GM08714 (cell line): ENCODE measurements around the gene CHST15.

Source experiments
- H3K4me3 ChIP-seq: fragments of 200-500 bp; sonication (Bioruptor generic); 2 replicates; pipeline ENCODE4 v1.5.1; 2014; ENCODE audit warnings: mild to moderate bottlenecking, low read length, inconsistent platforms
- ZNF274 ChIP-seq: IDR thresholded peaks from 2 replicates; pipeline ENCODE4 v1.6.1; 2012; ENCODE audit warnings: mild to moderate bottlenecking, low read depth, low read length

The CHST15 gene

GRCh38 chr10:124072106-124072505 lies 21.3 kb downstream of the CHST15 start:
- TF ChIP-seq ZNF274, result no peak
- H3K4me3 ChIP-seq, result no peak overlapping the region

DNA sequence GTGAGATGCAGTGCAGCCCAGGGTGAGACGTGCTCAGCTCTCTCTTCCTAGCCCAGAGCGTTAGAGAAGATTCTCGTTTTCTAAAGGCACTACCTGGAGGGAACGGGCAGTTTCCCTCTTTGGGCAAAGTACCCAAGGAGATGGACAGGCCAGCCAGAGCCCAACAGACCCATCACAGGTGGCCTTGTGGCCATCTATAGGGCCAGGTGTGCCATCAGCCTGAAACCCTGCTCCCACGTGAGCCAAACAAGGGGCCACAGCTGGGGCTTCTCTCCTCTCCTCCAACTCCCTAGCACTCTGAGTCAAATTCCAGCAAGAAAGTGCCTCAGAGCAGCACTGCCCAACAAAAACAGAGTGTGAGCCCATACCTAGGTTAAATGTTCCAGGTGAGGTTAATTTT lies 22.3 kb downstream of the CHST15 start:
- no peak overlapping the region for H3K4me3 ChIP-seq
- no peak for TF ChIP-seq ZNF274

DNA sequence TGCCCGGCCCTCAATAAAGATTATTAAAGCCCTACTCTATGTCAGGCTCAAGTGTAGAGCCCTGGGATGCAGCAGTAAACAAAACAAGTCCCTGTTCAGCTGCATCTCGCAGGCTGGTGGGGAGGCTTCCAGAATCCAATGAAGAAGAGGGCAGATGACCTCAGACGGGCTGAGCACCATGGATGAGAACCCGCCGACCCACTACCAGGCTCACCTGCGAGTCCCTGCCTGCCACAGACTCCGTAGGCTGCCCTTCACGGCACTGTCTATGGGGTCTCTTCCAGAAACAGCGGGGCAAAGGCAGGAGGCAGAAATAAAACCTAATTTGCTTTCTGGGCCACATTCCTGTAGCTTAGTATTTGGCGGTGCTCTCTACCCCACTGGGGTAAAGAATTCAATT lies 22.7 kb downstream of the CHST15 start:
- no peak for TF ChIP-seq ZNF274
- H3K4me3 ChIP-seq, result no peak overlapping the region

- no peak overlapping the region for H3K4me3 ChIP-seq
- TF ChIP-seq ZNF274, result no peak
These were observed 23.8 kb downstream of the CHST15 start for GRCh38 chr10:124069341-124070264.

DNA sequence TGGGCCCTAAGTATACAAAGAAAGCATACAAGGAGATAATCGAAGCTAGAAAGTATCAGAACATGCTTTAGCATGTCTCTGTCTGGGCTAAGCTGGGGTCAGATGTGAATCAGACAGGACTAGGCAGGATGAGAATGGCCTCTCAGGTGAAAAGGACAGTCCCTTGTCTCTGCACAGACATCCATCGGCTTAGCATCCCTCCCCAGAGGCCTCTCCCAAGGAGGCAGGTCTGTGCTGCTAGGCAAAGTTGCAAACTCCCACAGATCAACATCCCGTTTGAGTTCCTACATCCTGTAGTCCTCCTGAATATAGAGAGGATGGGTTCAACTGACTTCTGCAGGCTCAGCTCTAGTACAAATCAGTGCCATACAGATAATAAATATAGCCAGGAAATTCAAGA lies 24.5 kb downstream of the CHST15 start:
- no peak for TF ChIP-seq ZNF274
- no peak overlapping the region for H3K4me3 ChIP-seq

DNA sequence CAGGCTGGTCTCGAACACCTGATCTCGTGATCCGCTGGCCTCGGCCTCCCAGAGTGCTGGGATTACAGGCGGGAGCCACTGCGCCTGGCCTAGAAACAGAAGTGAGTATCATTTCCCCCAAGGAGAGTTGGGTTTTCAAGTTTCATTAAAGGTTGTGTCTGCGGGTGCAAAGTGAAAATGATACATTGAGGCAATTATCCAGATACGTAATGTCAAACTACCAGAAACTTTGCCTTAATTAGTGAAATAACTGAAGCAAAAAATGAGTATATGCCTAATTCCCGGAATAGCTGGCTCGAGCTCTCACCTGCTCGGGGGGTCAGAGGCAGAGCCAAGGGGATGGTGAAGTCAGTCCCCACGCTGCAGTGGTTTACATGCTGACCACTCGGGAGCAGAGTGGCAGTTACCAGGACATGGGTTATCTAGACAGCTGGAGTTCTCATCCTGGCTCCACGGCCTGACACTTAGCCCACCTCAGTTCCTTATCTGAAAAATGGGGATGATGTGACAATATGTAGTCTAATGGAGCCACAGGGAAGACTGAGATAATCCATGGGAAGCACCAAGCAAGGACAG lies 25.5 kb downstream of the CHST15 start:
- TF ChIP-seq ZNF274, result no peak
- no peak overlapping the region for H3K4me3 ChIP-seq

DNA sequence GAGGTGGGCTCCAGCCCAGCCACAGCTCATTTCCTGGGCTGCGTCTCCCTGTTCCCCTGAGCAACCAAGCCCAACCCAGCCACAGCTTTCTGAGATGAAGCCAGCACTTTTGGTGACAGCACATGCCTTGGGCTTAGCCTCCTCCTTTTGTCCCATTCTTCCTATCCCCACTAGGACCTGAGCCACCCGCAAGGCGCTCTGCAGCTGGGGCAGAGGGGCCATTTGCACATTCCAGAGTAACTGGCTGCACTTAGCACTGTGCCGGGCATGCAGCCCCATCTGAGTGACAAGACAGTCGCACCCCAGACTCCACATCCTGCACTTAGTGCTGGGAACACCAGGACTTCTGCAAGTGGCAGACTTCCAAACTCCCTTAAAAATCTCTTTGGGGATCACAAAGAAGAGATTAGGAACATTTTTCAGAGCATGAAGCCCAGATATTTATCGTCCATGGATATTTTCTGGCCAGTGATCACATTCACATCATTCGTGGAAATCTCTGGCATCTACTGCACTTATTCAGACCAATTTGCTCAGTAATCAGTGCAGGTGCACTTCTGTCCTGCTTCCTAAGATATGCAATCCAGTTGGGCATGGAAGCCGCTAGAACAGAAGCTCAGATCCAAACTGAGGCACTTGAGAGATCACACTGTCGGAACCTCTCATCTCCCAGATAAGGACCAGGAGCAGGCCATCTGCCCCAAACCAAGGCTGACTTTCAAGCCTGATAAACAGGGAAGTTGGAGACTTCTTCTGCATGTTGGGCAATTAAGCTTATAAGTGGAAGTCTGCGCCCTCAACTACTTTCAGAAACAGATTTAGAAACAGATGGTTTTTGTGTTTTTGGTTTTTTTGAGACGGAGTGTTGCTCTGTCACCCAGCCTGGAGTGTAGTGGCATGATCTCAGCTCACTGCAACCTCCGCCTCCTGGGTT lies 26.4 kb downstream of the CHST15 start:
- no peak for TF ChIP-seq ZNF274

GRCh38 chr10:124066126-124066700 lies 27.2 kb downstream of the CHST15 start:
- H3K4me3 ChIP-seq, result no peak overlapping the region
- no peak for TF ChIP-seq ZNF274

More for the DNA sequence above, 26.4 kb downstream of the CHST15 start:
- no peak overlapping the region for H3K4me3 ChIP-seq

DNA sequence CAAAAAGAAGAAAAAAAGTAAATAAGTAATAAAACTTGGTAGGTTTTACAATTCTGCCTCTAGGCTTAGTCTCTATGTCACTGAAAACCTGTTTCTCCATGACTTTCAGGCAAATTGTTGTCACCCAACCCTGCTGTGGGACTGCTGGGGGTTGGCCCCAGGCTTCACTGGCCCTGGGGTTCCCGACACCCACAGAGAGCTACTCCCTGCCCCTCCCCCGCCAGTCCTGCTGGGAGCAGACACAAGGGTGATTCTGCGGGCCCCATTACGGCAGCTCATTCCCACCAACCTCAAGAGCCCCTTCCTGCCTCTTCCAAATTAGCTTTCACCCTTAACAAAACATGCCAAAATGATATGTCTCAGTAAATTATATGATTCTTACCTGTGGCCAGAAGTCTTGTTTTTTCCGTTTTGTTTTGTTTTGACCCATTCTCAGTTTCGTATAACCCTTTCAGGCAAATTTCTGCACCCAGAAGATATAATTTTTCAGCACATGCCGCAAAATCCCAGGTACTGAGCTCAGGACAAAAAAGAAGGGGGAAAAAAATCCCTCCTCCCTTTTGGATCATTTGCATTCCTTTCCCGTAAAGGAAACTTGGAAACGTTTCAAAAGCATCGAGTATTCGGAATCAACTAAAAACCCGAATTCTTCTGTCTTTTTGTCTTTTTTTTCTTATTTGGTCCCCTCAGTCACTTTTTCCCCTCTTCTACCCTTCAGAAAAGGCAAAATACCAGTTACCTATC lies 27.8 kb downstream of the CHST15 start:
- no peak for TF ChIP-seq ZNF274
- no peak overlapping the region for H3K4me3 ChIP-seq

DNA sequence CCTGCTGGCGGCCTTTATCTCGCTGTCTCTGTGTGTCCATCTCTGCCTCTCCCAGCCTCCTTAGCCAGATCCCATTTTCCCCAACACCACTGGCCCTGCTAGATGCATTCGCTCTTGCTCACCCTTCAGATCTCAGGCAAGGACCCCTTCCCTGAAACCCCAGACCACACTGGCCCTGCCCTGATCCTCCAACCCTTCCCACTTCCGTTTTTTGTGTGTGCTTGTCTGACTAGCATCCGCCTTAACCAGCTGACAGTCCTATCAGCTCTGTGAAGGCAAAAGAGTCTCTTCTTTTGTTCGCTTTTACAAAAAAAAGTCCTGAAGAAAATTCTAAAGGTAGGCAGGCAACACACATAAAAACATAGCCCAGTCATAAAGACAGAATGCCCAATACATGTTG lies 28.7 kb downstream of the CHST15 start:
- TF ChIP-seq ZNF274, result no peak
- H3K4me3 ChIP-seq, result no peak overlapping the region

DNA sequence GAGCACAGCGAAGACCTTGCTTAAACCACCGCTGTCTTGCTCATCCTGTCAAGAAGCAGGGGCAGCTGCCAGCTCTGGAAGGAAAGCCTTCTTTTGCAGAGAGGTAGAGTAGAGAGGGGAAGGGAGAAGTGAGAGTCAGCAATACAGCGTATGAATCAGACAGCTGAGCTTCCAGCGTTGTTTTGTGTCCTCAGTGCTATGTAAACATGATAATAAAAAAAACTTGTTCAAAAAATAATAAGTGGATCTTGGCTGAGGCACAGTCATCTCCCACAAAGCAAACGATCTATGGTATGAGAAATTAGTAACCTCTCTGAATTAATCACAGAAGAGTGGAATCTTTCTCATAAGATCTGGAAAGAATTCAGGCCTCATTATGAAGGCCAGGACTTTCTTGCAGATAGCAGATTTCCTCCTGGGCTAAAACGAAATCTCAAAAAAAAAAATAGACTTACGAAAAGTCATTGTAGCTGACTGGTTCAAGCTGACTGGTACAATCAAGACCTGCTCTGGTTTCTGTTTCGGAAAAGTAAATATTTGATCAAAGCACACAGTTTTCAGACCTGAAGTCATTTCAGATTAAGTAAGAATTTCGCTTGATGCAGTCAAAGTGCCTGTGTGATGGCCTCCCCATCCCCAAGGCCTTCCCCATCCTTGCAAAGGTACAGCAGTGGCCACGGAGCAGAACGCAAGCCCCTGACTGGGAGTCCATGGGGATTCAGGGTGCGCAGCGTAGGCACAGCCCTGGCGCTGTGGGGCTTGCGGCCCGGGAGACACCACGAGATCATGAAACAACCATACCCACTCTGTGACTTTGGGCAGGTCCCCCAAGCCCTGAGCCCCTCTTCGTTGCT lies 29.4 kb downstream of the CHST15 start:
- no peak overlapping the region for H3K4me3 ChIP-seq
- TF ChIP-seq ZNF274, result no peak

DNA sequence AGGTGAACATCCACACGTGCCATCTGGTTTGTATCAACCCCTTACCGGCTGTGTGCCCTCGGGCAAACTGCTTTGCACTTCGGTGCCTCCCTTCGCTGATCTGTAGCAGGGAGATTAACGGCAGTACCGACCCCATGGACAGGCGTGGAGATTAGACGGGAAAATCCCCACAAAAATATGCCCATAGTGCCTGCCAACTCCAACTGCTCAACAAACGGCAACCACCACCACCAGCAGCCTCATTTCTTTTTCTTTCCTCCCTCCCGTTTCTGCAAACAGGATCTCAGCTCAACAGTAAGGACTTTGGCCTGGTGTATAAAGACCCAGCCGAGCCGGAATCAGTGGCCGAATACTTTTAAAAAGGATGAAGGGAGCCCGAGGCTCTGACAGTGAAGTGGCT lies 31.0 kb downstream of the CHST15 start:
- H3K4me3 ChIP-seq, result no peak overlapping the region
- TF ChIP-seq ZNF274, result no peak
